Measurements from ENCODE around the gene PFKFB3. TPM values are rescaled to one million over a fixed set of nuclear protein-coding genes. Genes with fewer than 3 reads are reported as not detected.

PFKFB3 gene
- total and polyA plus RNA-seq, 2 of the 13 experiments (the other 11 are each of a cell fraction or from before 2014, with no cell fraction given) = 1.2 to 13.3 TPM

DNA sequence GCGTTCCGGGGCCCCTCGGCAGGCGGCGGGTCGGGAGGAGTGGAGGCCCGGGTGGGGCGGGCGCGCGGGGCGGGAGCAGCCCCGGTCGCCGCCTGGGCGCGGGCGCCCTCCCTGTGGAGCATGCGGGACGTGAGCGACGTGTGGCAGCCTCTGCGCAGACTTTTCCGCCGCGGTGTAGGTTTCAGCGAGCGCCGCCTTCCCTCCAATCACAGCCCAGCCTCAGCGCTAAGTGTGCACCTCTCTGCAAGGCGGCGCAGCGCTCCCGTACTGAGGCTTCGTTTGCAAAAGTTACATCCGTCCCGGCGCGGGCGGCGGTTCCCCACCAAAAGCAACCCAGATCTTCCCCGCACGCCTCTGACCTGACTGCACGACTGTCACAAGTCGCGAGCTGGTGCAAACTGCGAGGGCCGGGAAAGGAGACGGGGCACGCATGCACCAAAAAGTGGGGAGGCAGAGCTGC lies 1.2 kb upstream of the PFKFB3 start (continued):
- TF ChIP-seq, protein P1, sequence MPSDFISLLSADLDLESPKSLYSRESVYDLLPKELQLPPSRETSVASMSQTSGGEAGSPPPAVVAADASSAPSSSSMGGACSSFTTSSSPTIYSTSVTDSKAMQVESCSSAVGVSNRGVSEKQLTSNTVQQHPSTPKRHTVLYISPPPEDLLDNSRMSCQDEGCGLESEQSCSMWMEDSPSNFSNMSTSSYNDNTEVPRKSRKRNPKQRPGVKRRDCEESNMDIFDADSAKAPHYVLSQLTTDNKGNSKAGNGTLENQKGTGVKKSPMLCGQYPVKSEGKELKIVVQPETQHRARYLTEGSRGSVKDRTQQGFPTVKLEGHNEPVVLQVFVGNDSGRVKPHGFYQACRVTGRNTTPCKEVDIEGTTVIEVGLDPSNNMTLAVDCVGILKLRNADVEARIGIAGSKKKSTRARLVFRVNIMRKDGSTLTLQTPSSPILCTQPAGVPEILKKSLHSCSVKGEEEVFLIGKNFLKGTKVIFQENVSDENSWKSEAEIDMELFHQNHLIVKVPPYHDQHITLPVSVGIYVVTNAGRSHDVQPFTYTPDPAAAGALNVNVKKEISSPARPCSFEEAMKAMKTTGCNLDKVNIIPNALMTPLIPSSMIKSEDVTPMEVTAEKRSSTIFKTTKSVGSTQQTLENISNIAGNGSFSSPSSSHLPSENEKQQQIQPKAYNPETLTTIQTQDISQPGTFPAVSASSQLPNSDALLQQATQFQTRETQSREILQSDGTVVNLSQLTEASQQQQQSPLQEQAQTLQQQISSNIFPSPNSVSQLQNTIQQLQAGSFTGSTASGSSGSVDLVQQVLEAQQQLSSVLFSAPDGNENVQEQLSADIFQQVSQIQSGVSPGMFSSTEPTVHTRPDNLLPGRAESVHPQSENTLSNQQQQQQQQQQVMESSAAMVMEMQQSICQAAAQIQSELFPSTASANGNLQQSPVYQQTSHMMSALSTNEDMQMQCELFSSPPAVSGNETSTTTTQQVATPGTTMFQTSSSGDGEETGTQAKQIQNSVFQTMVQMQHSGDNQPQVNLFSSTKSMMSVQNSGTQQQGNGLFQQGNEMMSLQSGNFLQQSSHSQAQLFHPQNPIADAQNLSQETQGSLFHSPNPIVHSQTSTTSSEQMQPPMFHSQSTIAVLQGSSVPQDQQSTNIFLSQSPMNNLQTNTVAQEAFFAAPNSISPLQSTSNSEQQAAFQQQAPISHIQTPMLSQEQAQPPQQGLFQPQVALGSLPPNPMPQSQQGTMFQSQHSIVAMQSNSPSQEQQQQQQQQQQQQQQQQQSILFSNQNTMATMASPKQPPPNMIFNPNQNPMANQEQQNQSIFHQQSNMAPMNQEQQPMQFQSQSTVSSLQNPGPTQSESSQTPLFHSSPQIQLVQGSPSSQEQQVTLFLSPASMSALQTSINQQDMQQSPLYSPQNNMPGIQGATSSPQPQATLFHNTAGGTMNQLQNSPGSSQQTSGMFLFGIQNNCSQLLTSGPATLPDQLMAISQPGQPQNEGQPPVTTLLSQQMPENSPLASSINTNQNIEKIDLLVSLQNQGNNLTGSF (CRISPR knock-in tag; IDR thresholded peaks at IDR 0.05) = 0 out of 2 replicates have a peak, but pooled peaks have one; percentile 29
- TF ChIP-seq YY1 (IDR thresholded peaks at IDR 0.05; ENCODE audit: insufficient read depth, insufficient replicate concordance, low read depth, low read length) = no peak
- no peak for TF ChIP-seq ZNF496 (CRISPR knock-in tag; IDR thresholded peaks at IDR 0.05; ENCODE audit: insufficient replicate concordance)
- TF ChIP-seq, protein P2, sequence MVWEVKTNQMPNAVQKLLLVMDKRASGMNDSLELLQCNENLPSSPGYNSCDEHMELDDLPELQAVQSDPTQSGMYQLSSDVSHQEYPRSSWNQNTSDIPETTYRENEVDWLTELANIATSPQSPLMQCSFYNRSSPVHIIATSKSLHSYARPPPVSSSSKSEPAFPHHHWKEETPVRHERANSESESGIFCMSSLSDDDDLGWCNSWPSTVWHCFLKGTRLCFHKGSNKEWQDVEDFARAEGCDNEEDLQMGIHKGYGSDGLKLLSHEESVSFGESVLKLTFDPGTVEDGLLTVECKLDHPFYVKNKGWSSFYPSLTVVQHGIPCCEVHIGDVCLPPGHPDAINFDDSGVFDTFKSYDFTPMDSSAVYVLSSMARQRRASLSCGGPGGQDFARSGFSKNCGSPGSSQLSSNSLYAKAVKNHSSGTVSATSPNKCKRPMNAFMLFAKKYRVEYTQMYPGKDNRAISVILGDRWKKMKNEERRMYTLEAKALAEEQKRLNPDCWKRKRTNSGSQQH (CRISPR knock-in tag; IDR thresholded peaks at IDR 0.05; ENCODE audit: low read depth) = no peak
- TF ChIP-seq IKZF1 (IDR thresholded peaks at IDR 0.05) = no peak
- TF ChIP-seq ZNF292 (CRISPR knock-in tag; IDR thresholded peaks at IDR 0.05; ENCODE audit: borderline replicate concordance, low read depth) = peak; percentile 62; the same call in 1 of the 2 replicates
- TF ChIP-seq, protein P3, sequence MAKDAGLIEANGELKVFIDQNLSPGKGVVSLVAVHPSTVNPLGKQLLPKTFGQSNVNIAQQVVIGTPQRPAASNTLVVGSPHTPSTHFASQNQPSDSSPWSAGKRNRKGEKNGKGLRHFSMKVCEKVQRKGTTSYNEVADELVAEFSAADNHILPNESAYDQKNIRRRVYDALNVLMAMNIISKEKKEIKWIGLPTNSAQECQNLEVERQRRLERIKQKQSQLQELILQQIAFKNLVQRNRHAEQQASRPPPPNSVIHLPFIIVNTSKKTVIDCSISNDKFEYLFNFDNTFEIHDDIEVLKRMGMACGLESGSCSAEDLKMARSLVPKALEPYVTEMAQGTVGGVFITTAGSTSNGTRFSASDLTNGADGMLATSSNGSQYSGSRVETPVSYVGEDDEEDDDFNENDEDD (CRISPR knock-in tag; IDR thresholded peaks at IDR 0.05; ENCODE audit: borderline replicate concordance) = peak; percentile 86; the same call in 1 of the 2 replicates
- TF ChIP-seq MIER3 (CRISPR knock-in tag; IDR thresholded peaks at IDR 0.05; ENCODE audit: borderline replicate concordance) = no peak
- no peak for TF ChIP-seq ZKSCAN5 (CRISPR knock-in tag; IDR thresholded peaks at IDR 0.05)
- TF ChIP-seq CREB1 (IDR thresholded peaks at IDR 0.05) = no peak
- TF ChIP-seq CREB1 (CRISPR knock-in tag; IDR thresholded peaks at IDR 0.05) = no peak
- TF ChIP-seq HNRNPL (IDR thresholded peaks at IDR 0.05; ENCODE audit: low read depth, low read length) = no peak
- no peak for TF ChIP-seq JUND (CRISPR knock-in tag; IDR thresholded peaks at IDR 0.05)
- no peak for TF ChIP-seq SP1 (IDR thresholded peaks at IDR 0.05)
- no peak for TF ChIP-seq SP1 (CRISPR knock-in tag; IDR thresholded peaks at IDR 0.05)
- peak; percentile 69; the same call in 1 of the 2 replicates for TF ChIP-seq RFXAP (CRISPR knock-in tag; IDR thresholded peaks at IDR 0.05; ENCODE audit: borderline replicate concordance)
- TF ChIP-seq SALL2 (CRISPR knock-in tag; IDR thresholded peaks at IDR 0.05) = no peak
- TF ChIP-seq, protein P4, sequence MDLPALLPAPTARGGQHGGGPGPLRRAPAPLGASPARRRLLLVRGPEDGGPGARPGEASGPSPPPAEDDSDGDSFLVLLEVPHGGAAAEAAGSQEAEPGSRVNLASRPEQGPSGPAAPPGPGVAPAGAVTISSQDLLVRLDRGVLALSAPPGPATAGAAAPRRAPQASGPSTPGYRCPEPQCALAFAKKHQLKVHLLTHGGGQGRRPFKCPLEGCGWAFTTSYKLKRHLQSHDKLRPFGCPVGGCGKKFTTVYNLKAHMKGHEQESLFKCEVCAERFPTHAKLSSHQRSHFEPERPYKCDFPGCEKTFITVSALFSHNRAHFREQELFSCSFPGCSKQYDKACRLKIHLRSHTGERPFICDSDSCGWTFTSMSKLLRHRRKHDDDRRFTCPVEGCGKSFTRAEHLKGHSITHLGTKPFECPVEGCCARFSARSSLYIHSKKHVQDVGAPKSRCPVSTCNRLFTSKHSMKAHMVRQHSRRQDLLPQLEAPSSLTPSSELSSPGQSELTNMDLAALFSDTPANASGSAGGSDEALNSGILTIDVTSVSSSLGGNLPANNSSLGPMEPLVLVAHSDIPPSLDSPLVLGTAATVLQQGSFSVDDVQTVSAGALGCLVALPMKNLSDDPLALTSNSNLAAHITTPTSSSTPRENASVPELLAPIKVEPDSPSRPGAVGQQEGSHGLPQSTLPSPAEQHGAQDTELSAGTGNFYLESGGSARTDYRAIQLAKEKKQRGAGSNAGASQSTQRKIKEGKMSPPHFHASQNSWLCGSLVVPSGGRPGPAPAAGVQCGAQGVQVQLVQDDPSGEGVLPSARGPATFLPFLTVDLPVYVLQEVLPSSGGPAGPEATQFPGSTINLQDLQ (CRISPR knock-in tag; IDR thresholded peaks at IDR 0.05) = no peak
- no peak for TF ChIP-seq ZNF12 (CRISPR knock-in tag; IDR thresholded peaks at IDR 0.05)
- TF ChIP-seq ZNF792 (CRISPR knock-in tag; IDR thresholded peaks at IDR 0.05) = no peak
- no peak for TF ChIP-seq NAIF1 (CRISPR knock-in tag; IDR thresholded peaks at IDR 0.05; ENCODE audit: borderline replicate concordance)
- TF ChIP-seq, protein P5, sequence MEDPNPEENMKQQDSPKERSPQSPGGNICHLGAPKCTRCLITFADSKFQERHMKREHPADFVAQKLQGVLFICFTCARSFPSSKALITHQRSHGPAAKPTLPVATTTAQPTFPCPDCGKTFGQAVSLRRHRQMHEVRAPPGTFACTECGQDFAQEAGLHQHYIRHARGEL (CRISPR knock-in tag; IDR thresholded peaks at IDR 0.05) = no peak
